NT2/D1 (cell line): ENCODE data around the gene CBLB.

Experiments
- SUZ12 ChIP-seq: IDR thresholded peaks from 2 replicates; pipeline ENCODE4 v1.6.1; 2011; ENCODE audit not compliant: insufficient read length, insufficient read depth; ENCODE audit errors: extremely low read depth
- YY1 ChIP-seq: IDR thresholded peaks from 2 replicates; pipeline ENCODE4 v1.6.1; 2011; ENCODE audit not compliant: insufficient read length, insufficient read depth
- ZNF274 ChIP-seq: IDR thresholded peaks from 2 replicates; pipeline ENCODE4 v1.6.1; 2011; ENCODE audit warnings: mild to moderate bottlenecking, low read depth, low read length

DNA sequence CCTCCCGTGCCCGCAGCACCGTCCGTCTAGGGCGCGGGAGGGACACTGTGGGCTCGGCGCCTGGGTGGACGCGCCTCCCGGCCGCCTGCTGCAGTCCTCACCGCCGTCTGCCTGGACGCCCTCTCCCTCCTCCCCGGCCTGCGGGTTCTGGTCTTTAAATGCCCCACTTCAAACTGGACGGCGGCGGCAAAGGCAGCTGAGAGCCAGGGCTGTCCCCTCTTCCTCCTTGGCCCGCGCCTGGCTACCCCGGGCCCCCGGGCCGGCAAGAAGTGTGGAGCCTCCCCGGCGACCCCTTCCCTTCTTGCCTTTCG is 426 bp downstream of the CBLB start:
- TF ChIP-seq SUZ12 (no peak), YY1 (no peak), ZNF274 (no peak)
